ENCODE results near the gene CCDC43. TPM values are rescaled to one million over a fixed set of nuclear protein-coding genes. Genes with fewer than 3 reads are reported as not detected.
A peak's percentile ranks its signal among the peaks of the same experiment; 100 is the strongest.

CCDC43 gene, protein sequence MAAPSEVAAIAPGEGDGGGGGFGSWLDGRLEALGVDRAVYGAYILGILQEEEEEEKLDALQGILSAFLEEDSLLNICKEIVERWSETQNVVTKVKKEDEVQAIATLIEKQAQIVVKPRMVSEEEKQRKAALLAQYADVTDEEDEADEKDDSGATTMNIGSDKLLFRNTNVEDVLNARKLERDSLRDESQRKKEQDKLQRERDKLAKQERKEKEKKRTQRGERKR
- 31.7 and 36.3 TPM in 2 replicates for total RNA-seq
- polyA plus RNA-seq = 3.6 and 5.9 TPM in 2 replicates
- polyA plus RNA-seq (2011; cell fraction: cytosol; rRNA removed) = 9.5 and 9.7 TPM in 2 replicates
- polyA plus RNA-seq (2011; cell fraction: nucleus; rRNA removed) = 11.4 and 17.2 TPM in 2 replicates
- 25.8 and 33.2 TPM in 2 replicates for polyA plus RNA-seq (2012)
- 9.7 and 11.8 TPM in 2 replicates for polyA minus RNA-seq
- polyA minus RNA-seq (2011; cell fraction: cytosol; rRNA and poly(A)+ RNA removed) = 14.5 TPM
- 8.5 and 8.9 TPM in 2 replicates for polyA minus RNA-seq (2011; cell fraction: nucleus; rRNA and poly(A)+ RNA removed)
- Bru-seq, nascent RNA = percentile 80 among the genes with signal in this experiment
- percentile 91 among the genes with signal in this experiment for BruChase-seq, experiment 1, labeled RNA remaining after a 6-hour chase
- BruChase-seq, experiment 2, labeled RNA remaining after a 2-hour chase = percentile 88 among the genes with signal in this experiment
- long read RNA-seq, transcript CCDC43-201 (5 exons, 2,082 nt) = major isoform, 54 of 80 reads
- long read RNA-seq, transcript CCDC43-202 (4 exons, 2,058 nt) = minor isoform, 9 of 80 reads
- long read RNA-seq, partial matches to known transcripts = 2 of 80 reads
- long read RNA-seq, other reads (novel, unspliced or antisense) = 13 of 80 reads

DNA sequence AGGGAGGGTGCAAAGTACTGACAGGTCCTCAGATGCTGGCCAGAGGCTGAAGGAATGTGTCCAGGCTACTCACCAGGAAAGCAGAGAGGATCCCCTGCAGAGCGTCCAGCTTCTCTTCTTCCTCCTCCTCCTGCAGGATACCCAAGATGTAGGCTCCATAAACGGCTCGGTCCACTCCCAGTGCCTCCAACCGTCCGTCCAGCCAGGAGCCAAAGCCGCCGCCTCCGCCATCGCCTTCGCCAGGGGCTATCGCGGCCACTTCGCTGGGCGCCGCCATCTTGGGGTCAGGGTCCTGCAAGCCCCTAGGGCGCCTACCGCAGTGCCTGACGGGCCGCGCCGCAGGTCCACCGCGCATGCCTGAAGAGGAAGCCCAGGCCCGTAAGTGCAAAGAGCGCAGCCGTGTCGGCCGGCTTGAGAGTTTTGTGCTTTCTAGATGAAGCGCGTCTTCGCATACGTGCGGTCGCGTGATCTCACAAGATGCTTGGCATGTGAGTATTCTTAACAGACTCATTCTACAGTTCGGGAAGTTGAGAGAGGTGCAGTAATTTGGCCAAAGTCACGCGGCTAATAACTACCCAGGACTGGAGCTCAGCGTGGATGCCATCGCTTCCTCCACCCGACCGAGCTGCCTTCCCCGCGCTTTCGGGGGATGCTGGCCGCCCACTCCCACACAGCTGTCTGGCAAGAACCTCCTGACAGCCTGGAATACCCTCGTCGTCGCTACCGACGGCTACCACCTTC is at the start of gene CCDC43:
TSS of gene CCDC43 (minus strand) at position 300 of the 741 bp plus-strand sequence. CDS start at position 277, 23 bp downstream.
- peak within 1 kb of the TSS; percentile 62 for H3K27ac ChIP-seq (ENCODE audit: insufficient read depth, low read depth, low read length)
- peak; percentile 87 for FAIRE-seq
- peaks cover 14% of the 10 kb centered on the region for H3K4me1 ChIP-seq (ENCODE audit: control insufficient read depth, extremely low read depth, insufficient read depth, low read length)
- peak within 1 kb of the TSS; percentile 89 to 98 (median 90) for H3K4me3 ChIP-seq (replicated peaks in 1 of 3; ENCODE audit: insufficient read depth in 1 of 3, low read depth in 1 of 3, low read length in 3 of 3)
- dilution Hi-C loops (cut with MboI; ENCODE audit: extremely low pct_ligation_motif_present, low sequenced_read_pairs) = no loop called here
- ChIA-PET CTCF (interaction anchor here (0.8 to 1.5 kb wide), 5 partner anchors 11 to 156 kb away, joined by 3 read pairs; partner anchors contain the start of gene DBF4B), POLR2A (interaction anchor here (0.9 kb wide), 1 partner anchor 158 kb away, joined by 3 read pairs; no protein-coding TSS in a partner anchor)
- TF ChIP-seq POLR2AphosphoS5 (IDR thresholded peaks at IDR 0.05; ENCODE audit: insufficient read depth, low read depth, low read length) (peak; percentile 95), MYC (IDR thresholded peaks at IDR 0.05; ENCODE audit: low read depth, low read length) (peak; percentile 32), EZH2 (IDR thresholded peaks at IDR 0.05; ENCODE audit: borderline replicate concordance, low read depth, low read length, severe bottlenecking) (no peak), POLR2A (IDR thresholded peaks at IDR 0.05; ENCODE audit: low read depth, low read length) (peak; percentile 98)
- TF ChIP-seq, protein P1, sequence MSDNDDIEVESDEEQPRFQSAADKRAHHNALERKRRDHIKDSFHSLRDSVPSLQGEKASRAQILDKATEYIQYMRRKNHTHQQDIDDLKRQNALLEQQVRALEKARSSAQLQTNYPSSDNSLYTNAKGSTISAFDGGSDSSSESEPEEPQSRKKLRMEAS (IDR thresholded peaks at IDR 0.05; ENCODE audit: insufficient read depth, insufficient read length) = peak; percentile 46
- no peaks in the 10 kb centered on the region for H3K9me1 ChIP-seq (replicated peaks; ENCODE audit: control insufficient read depth, extremely low read depth, insufficient read depth, low read length)
- intact Hi-C loops (cut with micrococcal nuclease) = no loop called here
- DNase-seq (ENCODE audit: low read depth, low spot score) = peak; percentile 95
- H3K9ac ChIP-seq (replicated peaks; ENCODE audit: extremely low read depth, insufficient read depth, low read length) = peak within 1 kb of the TSS; percentile 94
- H3K27me3 ChIP-seq (ENCODE audit: control insufficient read depth in 2 of 2, insufficient read depth in 2 of 2, low read length in 2 of 2) = no peaks in the 10 kb centered on the region
- H4K20me1 ChIP-seq (replicated peaks; ENCODE audit: control insufficient read depth, extremely low read depth, insufficient read depth, low read length) = no peaks in the 10 kb centered on the region
- BruUV-seq (replicated peaks) = TSS peak; percentile 92
- no peaks in the 10 kb centered on the region for H3K9me3 ChIP-seq (replicated peaks; ENCODE audit: control insufficient read depth, insufficient read depth, low read length)
- H3K36me3 ChIP-seq (ENCODE audit: control insufficient read depth in 2 of 2, extremely low read depth in 1 of 2, insufficient read depth in 2 of 2, low read length in 2 of 2) = no peaks in the 10 kb centered on the region
- peak within 1 kb of the TSS; percentile 92 for H3K4me2 ChIP-seq (ENCODE audit: insufficient read depth, low read length)
- peaks cover 21% of the 10 kb centered on the region for H3K79me2 ChIP-seq (ENCODE audit: control insufficient read depth, insufficient read depth, low read length)
- peak within 1 kb of the TSS; percentile 98 for H2AFZ ChIP-seq (ENCODE audit: low read depth, low read length)

Measured in endothelial cell of umbilical vein (primary cell).